Measurements from ENCODE around the gene GPR150. TPM values are rescaled to one million over a fixed set of nuclear protein-coding genes. Genes with fewer than 3 reads are reported as not detected.

Gene GPR150
- total and polyA plus RNA-seq, 2 experiments from 2014 or later = 0.10 to 0.21 TPM

- no peaks in the 10 kb centered on the region for H3K4me1 ChIP-seq (ENCODE audit: insufficient read depth)
- no peaks in the 10 kb centered on the region for H4K20me1 ChIP-seq (replicated peaks; ENCODE audit: insufficient read depth)
- H3K4me1 Mint-ChIP-seq = peaks cover 5% of the 10 kb centered on the region; the same call in 2 of the 3 replicates
- no peak for ATAC-seq
- no peak overlapping the region for H3K27ac Mint-ChIP-seq
- H3K9me3 Mint-ChIP-seq = no peaks in the 10 kb centered on the region
- H3K36me3 Mint-ChIP-seq (ENCODE audit: low read depth) = no peaks in the 10 kb centered on the region
- TF ChIP-seq STAT1 (IDR thresholded peaks at IDR 0.05; ENCODE audit: unreplicated experiment) (no peak), POLR2AphosphoS5 (IDR thresholded peaks at IDR 0.05; ENCODE audit: low read depth) (no peak), REST (IDR thresholded peaks at IDR 0.05; ENCODE audit: unreplicated experiment) (no peak), CTCF (conservative IDR thresholded peaks at IDR 0.05; ENCODE audit: low read depth in 2 of 2) (no peak), EZH2 (IDR thresholded peaks at IDR 0.05; ENCODE audit: low read depth, unreplicated experiment) (no peak), CREB1 (CRISPR knock-in tag; IDR thresholded peaks at IDR 0.05; ENCODE audit: low read depth) (no peak), ETS1 (IDR thresholded peaks at IDR 0.05) (no peak)
- DNase-seq (ENCODE audit: low spot score) = no peak
- H3K27me3 Mint-ChIP-seq (ENCODE audit: insufficient read depth, low read depth, poor library complexity) = no peaks in the 10 kb centered on the region
- no peaks in the 10 kb centered on the region for H3F3A ChIP-seq (replicated peaks; ENCODE audit: low read depth)
- H3K4me3 Mint-ChIP-seq = no peak overlapping the region
- no peak overlapping the region for H3K27ac ChIP-seq (ENCODE audit: low read depth)
- no peaks in the 10 kb centered on the region for H3K27me3 ChIP-seq (ENCODE audit: insufficient read depth)
- H3K4me3 ChIP-seq = no peak overlapping the region
- H3K79me2 ChIP-seq (replicated peaks; ENCODE audit: insufficient read depth) = no peaks in the 10 kb centered on the region
- no peaks in the 10 kb centered on the region for H3K9me2 ChIP-seq (ENCODE audit: insufficient read depth)
- no peaks in the 10 kb centered on the region for H3K36me3 ChIP-seq (ENCODE audit: insufficient read depth)
- no peak overlapping the region for H3K4me2 ChIP-seq
- no peak overlapping the region for H2AFZ ChIP-seq
Measured at GRCh38 chr5:95590880-95591279, 29.0 kb upstream of the GPR150 start.

GRCh38 chr5:95591490-95591901, 28.4 kb upstream of the GPR150 start:
- Histone ChIP-seq H3K4me3 (no peak overlapping the region), H3K4me1 (ENCODE audit: insufficient read depth) (no peaks in the 10 kb centered on the region), H3K9me2 (ENCODE audit: insufficient read depth) (no peaks in the 10 kb centered on the region), H3F3A (replicated peaks; ENCODE audit: low read depth) (no peaks in the 10 kb centered on the region), H4K20me1 (replicated peaks; ENCODE audit: insufficient read depth) (no peaks in the 10 kb centered on the region), H3K27me3 (ENCODE audit: insufficient read depth) (no peaks in the 10 kb centered on the region), H3K4me2 (no peak overlapping the region), H3K36me3 (ENCODE audit: insufficient read depth) (no peaks in the 10 kb centered on the region), H3K79me2 (replicated peaks; ENCODE audit: insufficient read depth) (no peaks in the 10 kb centered on the region), H2AFZ (no peak overlapping the region), H3K27ac (ENCODE audit: low read depth) (no peak overlapping the region)
- DNase-seq (ENCODE audit: low spot score) = no peak
- no peak for ATAC-seq
- no peak overlapping the region for H3K4me3 Mint-ChIP-seq
- H3K27ac Mint-ChIP-seq = no peak overlapping the region
- H3K27me3 Mint-ChIP-seq (ENCODE audit: insufficient read depth, low read depth, poor library complexity) = no peaks in the 10 kb centered on the region
- H3K4me1 Mint-ChIP-seq = peaks cover 5% of the 10 kb centered on the region; the same call in 2 of the 3 replicates
- no peaks in the 10 kb centered on the region for H3K9me3 Mint-ChIP-seq
- H3K36me3 Mint-ChIP-seq (ENCODE audit: low read depth) = no peaks in the 10 kb centered on the region
- TF ChIP-seq CTCF (conservative IDR thresholded peaks at IDR 0.05; ENCODE audit: low read depth in 2 of 2) (no peak), ZNF114 (CRISPR knock-in tag; IDR thresholded peaks at IDR 0.05) (no peak), ETS1 (IDR thresholded peaks at IDR 0.05) (no peak), EZH2 (IDR thresholded peaks at IDR 0.05; ENCODE audit: low read depth, unreplicated experiment) (no peak), NANOG (IDR thresholded peaks at IDR 0.05; ENCODE audit: borderline replicate concordance) (no peak), STAT1 (IDR thresholded peaks at IDR 0.05; ENCODE audit: unreplicated experiment) (no peak)
